Spleen (tissue), 7 donors: Measurements from ENCODE around the gene GRIK4.

Source experiments
- CTCF ChIP-seq, 11 experiments: fragments of 200-600 bp in 7 of 11; fragments of 450-650 bp in 4 of 11; sonication (generic) in 4 of 11; IDR thresholded peaks in 8 of 11; conservative IDR thresholded peaks in 3 of 11; 1 replicate in 7 of 11; 2 replicates in 4 of 11; pipeline versions ENCODE4 v1.4.0 to v1.8.0; 2016 to 2021; ENCODE audit warnings: antibody characterized with exemption in 11 of 11, inconsistent platforms in 4 of 11, mild to moderate bottlenecking in 1 of 11
- POLR2AphosphoS5 ChIP-seq, 3 donors: sonication (generic); formaldehyde crosslinking; IDR thresholded peaks; one replicate each; pipeline ENCODE4 v1.5.1; 2017; ENCODE audit warnings: antibody characterized with exemption in 3 of 3
- donor health status: DM: no; HTN: no; CAD: no; lungs with moderate emphysema.
- donor health status: DM: no; HTN: no; CAD: no.
- donor health status: DM: no; HTN: no; CAD: no.

- TF ChIP-seq POLR2AphosphoS5 (IDR thresholded peaks at IDR 0.05) (no peak), CTCF (IDR thresholded peaks at IDR 0.05 in 8 of 11, conservative IDR thresholded peaks at IDR 0.05 in 3 of 11) (no peak)
Observed at GRCh38 chr11:120959189-120959588, 447.6 kb downstream of the GRIK4 start.
